Activated naive CD8-positive, alpha-beta T cell treated with anti-CD3 and anti-CD28 coated beads for 36 hours (primary cell): ENCODE data around the gene GPAT2. TPM values are rescaled to one million over a fixed set of nuclear protein-coding genes. Genes with fewer than 3 reads are reported as not detected.
"Not testable (repeated sequence)": the region's sequence is repeated elsewhere in the genome, so short reads cannot be mapped to it uniquely, and the experiment has no call there.

ENCODE experiments used
- DNase-seq: peaks from one replicate; pipeline ENCODE4 v3.0.0; 2021
- H3K27ac Mint-ChIP-seq: one replicate; pipeline ENCODE4 v1.8.0; 2022; ENCODE audit warnings: mild to moderate bottlenecking, moderate library complexity, mixed read lengths
- H3K27me3 Mint-ChIP-seq: one replicate; pipeline ENCODE4 v1.8.0; 2022; ENCODE audit warnings: mild to moderate bottlenecking, mixed read lengths
- H3K36me3 Mint-ChIP-seq: one replicate; pipeline ENCODE4 v1.8.0; 2021; ENCODE audit warnings: mild to moderate bottlenecking, mixed read lengths
- H3K4me1 Mint-ChIP-seq: one replicate; pipeline ENCODE4 v1.8.0; 2021; ENCODE audit warnings: mixed read lengths
- H3K4me3 Mint-ChIP-seq: one replicate; pipeline ENCODE4 v1.8.0; 2022; ENCODE audit warnings: mild to moderate bottlenecking, moderate library complexity, mixed read lengths
- H3K9me3 Mint-ChIP-seq: one replicate; pipeline ENCODE4 v1.8.0; 2022; ENCODE audit warnings: mixed read lengths
- total RNA-seq, 2 experiments: library from RNA; stranded (reverse); gene quantifications; one replicate each; pipeline ENCODE4 v1.2.3, GENCODE V29; 2021

The GPAT2 gene
- total RNA-seq, 2 experiments from 2014 or later = 36.3 to 41.8 TPM

DNA sequence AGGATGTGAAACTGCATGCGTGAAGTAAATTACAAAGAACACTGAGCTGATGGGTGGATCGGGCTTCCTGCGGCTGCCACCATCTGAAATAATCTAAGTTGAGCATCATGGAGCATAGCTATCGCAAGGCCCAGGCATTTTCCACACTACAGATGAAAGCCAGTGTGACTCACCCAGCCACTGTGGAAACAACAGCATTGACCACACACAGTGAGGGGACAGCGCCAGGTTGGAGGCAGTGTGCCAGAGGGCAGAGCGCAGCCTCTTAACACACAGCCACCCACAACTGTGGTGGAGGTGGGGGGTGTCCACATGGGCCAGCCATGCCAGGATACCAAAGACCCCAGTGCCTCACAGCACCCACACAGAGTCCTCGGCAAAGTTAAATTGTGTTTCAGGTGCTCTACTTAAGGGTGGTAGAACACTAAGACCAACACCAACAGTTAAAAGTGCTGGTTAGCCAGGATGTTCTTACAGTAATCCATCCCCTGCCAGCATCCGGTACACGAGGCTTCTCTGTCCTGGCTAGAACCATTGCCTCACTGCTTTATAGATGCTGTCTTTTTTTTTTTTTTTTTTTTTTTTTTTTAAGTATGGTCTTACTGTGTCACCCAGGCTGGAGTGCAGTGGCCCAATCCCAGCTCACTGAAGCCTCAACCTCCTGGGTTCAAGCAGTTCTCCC lies 14.7 kb downstream of the GPAT2 start:
- not testable (repeated sequence) for H3K36me3 Mint-ChIP-seq, DNase-seq, H3K4me3 Mint-ChIP-seq, H3K27me3 Mint-ChIP-seq, H3K4me1 Mint-ChIP-seq, H3K9me3 Mint-ChIP-seq
- H3K27ac Mint-ChIP-seq = peak overlapping the region; percentile 23

DNA sequence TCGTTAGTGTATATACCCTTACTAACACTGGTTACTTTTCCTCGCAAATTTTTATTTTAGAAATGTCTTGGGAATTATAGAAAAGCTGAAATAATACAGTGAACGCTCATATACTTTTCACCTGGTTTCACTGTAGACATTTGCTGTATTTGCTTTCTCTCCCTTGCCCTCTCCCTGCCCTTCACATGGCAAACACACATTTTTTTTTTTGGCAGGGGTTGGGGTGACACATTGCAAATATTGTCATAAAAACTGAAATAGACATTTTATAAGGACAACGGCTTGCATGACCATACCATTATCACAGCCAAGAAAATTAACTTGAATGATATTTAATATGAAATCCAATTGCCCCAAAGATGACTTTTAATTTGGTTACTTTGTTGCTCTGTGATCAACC lies 18.4 kb downstream of the GPAT2 start:
- not testable (repeated sequence) for H3K9me3 Mint-ChIP-seq, H3K4me3 Mint-ChIP-seq, H3K36me3 Mint-ChIP-seq, H3K27ac Mint-ChIP-seq, H3K27me3 Mint-ChIP-seq, DNase-seq, H3K4me1 Mint-ChIP-seq

- DNase-seq, H3K4me3 Mint-ChIP-seq, H3K9me3 Mint-ChIP-seq, H3K27ac Mint-ChIP-seq, H3K36me3 Mint-ChIP-seq, H3K27me3 Mint-ChIP-seq: not testable (repeated sequence)
- H3K4me1 Mint-ChIP-seq = peaks cover 17% of the 10 kb centered on the region
Observed at GRCh38 chr2:96012792-96013264, 21.9 kb downstream of the GPAT2 start.

DNA sequence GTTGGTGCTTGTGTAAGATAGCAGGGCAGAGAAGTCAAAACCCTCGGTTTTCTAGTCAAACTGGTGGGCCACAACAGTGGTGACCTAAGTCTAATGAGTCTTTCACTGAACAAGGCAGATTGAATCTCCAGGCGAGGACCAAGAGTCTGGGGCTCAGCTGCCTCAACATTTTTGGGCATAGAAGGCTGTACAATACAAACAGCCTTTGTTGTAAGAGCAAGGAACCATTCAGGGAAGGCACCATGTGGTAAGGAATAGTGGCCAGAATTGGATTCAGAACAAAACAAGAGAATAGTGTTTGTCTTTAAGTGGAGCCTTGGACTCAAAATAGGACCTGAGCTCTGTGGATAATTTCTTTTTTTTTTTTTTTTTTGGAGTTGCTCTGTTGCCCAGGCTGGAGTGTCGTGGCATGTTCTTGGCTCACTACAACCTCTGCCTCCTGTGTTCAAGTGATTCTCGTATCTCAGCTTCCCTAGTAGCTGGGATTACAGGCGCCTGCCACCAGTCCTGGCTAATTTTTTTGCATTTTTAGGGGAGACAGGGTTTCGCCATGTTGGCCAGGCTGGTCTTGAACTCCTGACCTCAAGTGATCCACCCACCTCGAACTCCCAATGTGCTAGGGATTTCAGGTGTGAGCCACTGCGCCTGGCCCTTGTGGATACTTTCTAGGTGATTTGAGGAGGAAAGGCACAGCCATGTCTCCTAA lies 22.5 kb downstream of the GPAT2 start:
- not testable (repeated sequence) for H3K36me3 Mint-ChIP-seq, DNase-seq, H3K4me3 Mint-ChIP-seq, H3K27me3 Mint-ChIP-seq, H3K27ac Mint-ChIP-seq, H3K9me3 Mint-ChIP-seq
- H3K4me1 Mint-ChIP-seq = peaks cover 17% of the 10 kb centered on the region

GRCh38 chr2:96011129-96011455 lies 23.6 kb downstream of the GPAT2 start:
- not testable (repeated sequence) for H3K27me3 Mint-ChIP-seq, H3K36me3 Mint-ChIP-seq, H3K27ac Mint-ChIP-seq, H3K9me3 Mint-ChIP-seq
- DNase-seq = peak; percentile 24
- Mint-ChIP-seq H3K4me3 (peak overlapping the region; percentile 64), H3K4me1 (peaks cover 17% of the 10 kb centered on the region)

GRCh38 chr2:96010320-96011128 lies 24.2 kb downstream of the GPAT2 start:
- H3K9me3 Mint-ChIP-seq, H3K27me3 Mint-ChIP-seq, H3K36me3 Mint-ChIP-seq: not testable (repeated sequence)
- Mint-ChIP-seq H3K27ac (peak overlapping the region; percentile 75), H3K4me3 (peak overlapping the region; percentile 73), H3K4me1 (peaks cover 17% of the 10 kb centered on the region)
- peak; percentile 98 for DNase-seq

DNA sequence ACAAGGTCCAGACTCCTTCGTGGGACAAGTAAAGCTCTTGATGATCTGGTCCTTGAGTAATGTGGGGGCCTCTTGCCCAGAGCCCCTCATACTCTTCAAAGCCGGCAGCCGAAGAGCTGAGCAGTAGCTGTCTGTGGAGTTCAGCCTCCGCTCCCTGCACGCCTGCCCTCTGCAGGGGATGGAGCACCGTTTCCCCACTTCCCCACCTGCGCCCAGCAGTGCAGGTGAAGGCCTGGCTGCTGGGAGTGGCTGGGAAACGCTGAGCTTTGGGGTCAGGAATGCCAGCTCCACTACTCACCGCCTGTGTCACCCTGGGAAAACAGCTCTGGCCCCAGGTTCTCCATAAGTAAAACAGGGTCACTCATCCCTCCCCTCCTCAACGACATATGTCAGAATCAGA lies 24.9 kb downstream of the GPAT2 start:
- H3K9me3 Mint-ChIP-seq, DNase-seq, H3K36me3 Mint-ChIP-seq: not testable (repeated sequence)
- Mint-ChIP-seq H3K4me1 (peaks cover 17% of the 10 kb centered on the region), H3K27me3 (peaks cover 14% of the 10 kb centered on the region), H3K4me3 (peak overlapping the region; percentile 73), H3K27ac (peak overlapping the region; percentile 75)

GRCh38 chr2:96008051-96008450 lies 26.7 kb downstream of the GPAT2 start:
- H3K27ac Mint-ChIP-seq, H3K4me3 Mint-ChIP-seq, H3K9me3 Mint-ChIP-seq, H3K36me3 Mint-ChIP-seq, DNase-seq: not testable (repeated sequence)
- peaks cover 14% of the 10 kb centered on the region for H3K27me3 Mint-ChIP-seq
- H3K4me1 Mint-ChIP-seq = peaks cover 17% of the 10 kb centered on the region

DNA sequence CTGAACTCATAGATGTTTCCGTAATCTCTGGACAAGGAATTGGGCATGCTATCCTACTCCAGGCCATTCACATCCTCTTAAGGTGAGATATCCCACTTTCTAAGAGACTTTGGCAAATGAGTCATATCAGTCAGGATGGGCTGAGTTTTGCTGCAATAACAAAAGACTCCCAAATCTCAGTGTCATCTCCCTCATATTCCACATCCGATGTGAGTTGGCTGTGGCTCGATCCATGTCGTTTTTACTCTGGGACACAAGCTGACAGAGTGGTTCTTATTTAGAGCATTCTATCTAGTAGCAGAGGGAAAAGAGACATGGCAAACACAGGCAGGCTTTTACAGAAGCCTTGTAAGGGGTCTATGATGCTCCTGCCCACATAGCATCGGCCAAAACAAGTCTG lies 28.5 kb downstream of the GPAT2 start:
- H3K4me1 Mint-ChIP-seq = peaks cover 11% of the 10 kb centered on the region
- not testable (repeated sequence) for H3K27ac Mint-ChIP-seq, DNase-seq, H3K36me3 Mint-ChIP-seq, H3K9me3 Mint-ChIP-seq, H3K4me3 Mint-ChIP-seq
- peaks cover 25% of the 10 kb centered on the region for H3K27me3 Mint-ChIP-seq

DNA sequence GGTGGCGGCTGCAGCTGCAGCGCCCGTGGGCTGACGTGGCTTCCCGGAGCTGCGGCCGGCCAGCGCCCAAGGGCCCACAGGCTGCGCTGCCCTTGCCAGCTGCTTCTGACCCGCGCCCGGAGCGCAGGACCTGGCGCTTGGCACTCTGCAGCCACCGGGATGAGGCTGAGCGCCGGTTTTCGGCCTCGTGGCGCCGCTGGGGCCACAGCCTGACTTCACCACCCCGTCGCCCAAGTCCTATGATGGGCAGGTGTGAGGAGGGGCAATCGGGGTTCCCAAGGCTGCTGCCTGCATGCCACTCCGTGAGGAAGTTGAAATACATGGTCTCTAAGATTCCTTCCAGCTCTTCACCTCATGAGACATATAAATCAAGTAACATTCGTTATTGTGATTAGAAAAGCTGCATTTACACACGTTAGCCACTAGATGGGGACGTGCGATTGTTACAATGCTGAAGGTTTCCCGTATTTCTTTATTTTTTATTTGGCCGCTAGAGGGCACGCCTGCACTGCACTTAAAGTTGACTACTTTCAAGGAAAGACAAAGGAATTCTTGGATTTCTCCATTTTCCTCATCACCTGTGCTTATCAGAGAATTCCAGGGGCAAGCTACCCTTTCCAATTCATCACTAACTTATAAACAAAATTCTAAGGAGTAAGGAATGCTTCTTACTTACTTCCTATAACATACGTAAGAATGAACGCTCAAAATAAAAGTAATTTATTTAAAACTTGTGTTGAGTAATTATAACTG lies 42.0 kb downstream of the GPAT2 start:
- not testable (repeated sequence) for H3K36me3 Mint-ChIP-seq, H3K9me3 Mint-ChIP-seq, H3K4me1 Mint-ChIP-seq
- DNase-seq = peak; percentile 38
- Mint-ChIP-seq H3K4me3 (peak overlapping the region; percentile 80), H3K27me3 (peaks cover 25% of the 10 kb centered on the region), H3K27ac (peak overlapping the region; percentile 87)

DNA sequence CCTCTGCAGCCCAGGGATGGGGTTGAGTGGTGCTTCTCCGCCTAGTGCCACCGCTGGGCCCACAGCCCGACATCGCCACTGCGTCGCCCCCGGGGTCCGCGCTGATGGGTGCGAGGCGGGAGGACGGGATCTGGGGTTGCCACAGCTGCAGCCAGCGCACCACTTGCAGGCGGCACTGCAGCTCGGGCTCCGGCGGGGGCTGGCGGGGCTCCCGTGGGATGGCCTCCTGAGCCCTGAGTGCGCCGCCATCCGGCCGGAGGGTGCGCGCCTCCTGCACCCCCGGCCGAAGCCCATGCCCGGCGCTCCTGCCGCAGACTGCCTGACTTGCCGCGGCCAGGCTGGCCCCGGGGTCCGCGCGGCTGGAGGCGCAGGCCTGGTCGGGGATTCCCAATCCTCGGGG lies 42.6 kb downstream of the GPAT2 start:
- H3K9me3 Mint-ChIP-seq, H3K36me3 Mint-ChIP-seq, H3K4me1 Mint-ChIP-seq: not testable (repeated sequence)
- Mint-ChIP-seq H3K27ac (peak overlapping the region; percentile 73), H3K4me3 (peak overlapping the region; percentile 95), H3K27me3 (peaks cover 23% of the 10 kb centered on the region)
- DNase-seq = peak; percentile 51

DNA sequence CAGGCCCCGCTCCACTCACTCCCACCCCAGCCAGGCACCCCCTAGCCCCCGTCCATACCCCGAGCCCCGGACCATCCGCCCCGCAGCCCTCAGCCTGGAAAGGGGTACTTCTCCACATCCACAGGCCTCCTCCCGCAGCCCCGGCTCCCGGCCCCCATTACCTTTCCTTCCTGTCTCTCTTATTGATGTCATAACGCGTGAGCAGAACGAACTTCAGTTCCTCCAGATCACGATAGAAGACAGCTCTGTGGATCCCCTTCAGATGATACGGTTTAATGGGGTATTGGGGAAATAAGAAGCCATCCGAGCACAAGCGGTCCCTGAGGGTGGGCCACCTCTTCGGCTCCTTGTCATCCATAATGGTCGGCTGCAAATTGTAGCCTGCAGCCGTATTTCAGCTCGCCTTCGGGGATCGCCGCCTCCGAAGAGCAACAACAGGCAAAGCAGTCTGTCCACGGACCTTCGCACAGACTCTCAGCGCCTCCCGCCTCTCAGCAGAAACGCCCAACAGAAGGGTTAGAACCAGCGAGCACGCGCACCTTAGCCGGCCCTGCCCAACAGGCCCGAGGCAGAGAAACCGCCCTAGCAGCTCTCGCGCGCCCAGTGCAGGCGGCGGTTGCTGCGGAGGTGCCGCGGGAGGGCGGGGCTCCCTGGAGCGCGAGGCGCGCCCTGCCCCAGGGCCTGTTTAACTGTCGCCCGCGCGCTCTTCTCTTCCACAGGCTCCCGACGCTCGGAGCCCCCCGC lies 43.2 kb downstream of the GPAT2 start, which contains the start of gene ANKRD36C:
Gene ANKRD36C (minus strand): TSS at position 474 of the 744 bp plus-strand sequence. CDS start 116 bp downstream, at position 358.
- Mint-ChIP-seq H3K27me3 (peaks cover 21% of the 10 kb centered on the region), H3K4me3 (peak within 1 kb of the TSS; percentile 95), H3K27ac (peak within 1 kb of the TSS; percentile 94)
- not testable (repeated sequence) for H3K36me3 Mint-ChIP-seq, H3K9me3 Mint-ChIP-seq, H3K4me1 Mint-ChIP-seq
- peak; percentile 38 for DNase-seq

DNA sequence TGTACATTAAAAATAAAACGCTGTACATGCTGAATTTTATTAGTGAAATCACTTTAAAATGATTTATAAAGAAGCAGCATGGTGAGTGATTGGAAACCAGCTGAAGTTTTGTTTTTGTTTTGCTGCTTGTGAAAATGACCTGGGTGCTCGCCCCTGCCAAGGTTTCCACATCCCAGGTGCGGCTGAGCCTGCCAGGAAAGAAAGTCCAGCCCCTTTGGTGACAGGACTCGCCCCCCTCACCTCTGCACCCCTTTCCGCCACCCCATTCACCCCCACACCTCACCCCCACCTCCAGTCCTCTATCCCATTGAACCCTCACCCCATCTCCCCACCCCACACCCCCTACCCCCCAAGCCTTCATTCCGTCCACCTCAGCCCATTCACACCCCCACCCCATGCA lies 43.8 kb downstream of the GPAT2 start:
- H3K9me3 Mint-ChIP-seq, H3K27ac Mint-ChIP-seq, H3K36me3 Mint-ChIP-seq, H3K4me1 Mint-ChIP-seq, DNase-seq: not testable (repeated sequence)
- Mint-ChIP-seq H3K27me3 (peaks cover 18% of the 10 kb centered on the region), H3K4me3 (peak overlapping the region; percentile 80)
